Lower leg skin (tissue), 3 donors: ENCODE measurements around the gene ESYT3.

Experiments
- POLR2A ChIP-seq, 2 donors: fragments of 450-650 bp; IDR thresholded peaks; one replicate each; pipeline ENCODE4 v1.6.1; 2016 to 2017; ENCODE audit warnings: antibody characterized with exemption in 2 of 2, mild to moderate bottlenecking in 1 of 2, moderate library complexity in 1 of 2
- TF ChIP-seq, protein P1 (sequence below), 3 donors: fragments of 450-650 bp; IDR thresholded peaks; one replicate each; pipeline ENCODE4 v1.5.1; 2016; ENCODE audit warnings: antibody characterized with exemption in 3 of 3, mild to moderate bottlenecking in 3 of 3, moderate library complexity in 2 of 3

DNA sequence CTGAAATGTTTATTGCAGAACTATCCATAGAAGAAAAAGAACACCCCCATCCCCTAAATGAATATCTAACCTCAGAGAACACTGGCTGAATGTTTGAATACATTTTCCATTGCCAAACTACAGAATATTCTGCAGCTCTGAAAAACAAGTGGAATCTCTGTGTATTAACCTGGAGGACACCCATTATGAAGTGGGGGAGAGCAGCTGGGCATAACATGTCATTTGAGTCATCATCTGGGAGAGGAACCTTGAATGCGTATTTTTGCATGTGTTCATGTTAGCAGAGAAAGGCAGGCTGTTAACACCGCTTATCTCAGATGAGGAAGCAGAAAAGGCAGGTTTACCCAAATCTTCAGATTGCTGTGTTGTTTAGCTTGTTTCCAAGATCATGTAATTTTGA is 31.5 kb downstream of the ESYT3 start:
- no peak for TF ChIP-seq POLR2A (IDR thresholded peaks at IDR 0.05)
- TF ChIP-seq, protein P1, sequence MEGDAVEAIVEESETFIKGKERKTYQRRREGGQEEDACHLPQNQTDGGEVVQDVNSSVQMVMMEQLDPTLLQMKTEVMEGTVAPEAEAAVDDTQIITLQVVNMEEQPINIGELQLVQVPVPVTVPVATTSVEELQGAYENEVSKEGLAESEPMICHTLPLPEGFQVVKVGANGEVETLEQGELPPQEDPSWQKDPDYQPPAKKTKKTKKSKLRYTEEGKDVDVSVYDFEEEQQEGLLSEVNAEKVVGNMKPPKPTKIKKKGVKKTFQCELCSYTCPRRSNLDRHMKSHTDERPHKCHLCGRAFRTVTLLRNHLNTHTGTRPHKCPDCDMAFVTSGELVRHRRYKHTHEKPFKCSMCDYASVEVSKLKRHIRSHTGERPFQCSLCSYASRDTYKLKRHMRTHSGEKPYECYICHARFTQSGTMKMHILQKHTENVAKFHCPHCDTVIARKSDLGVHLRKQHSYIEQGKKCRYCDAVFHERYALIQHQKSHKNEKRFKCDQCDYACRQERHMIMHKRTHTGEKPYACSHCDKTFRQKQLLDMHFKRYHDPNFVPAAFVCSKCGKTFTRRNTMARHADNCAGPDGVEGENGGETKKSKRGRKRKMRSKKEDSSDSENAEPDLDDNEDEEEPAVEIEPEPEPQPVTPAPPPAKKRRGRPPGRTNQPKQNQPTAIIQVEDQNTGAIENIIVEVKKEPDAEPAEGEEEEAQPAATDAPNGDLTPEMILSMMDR (IDR thresholded peaks at IDR 0.05): no peak
